ENCODE results near the gene FOXJ3. TPM values are rescaled to one million over a fixed set of nuclear protein-coding genes. Genes with fewer than 3 reads are reported as not detected.

FOXJ3 gene
- total RNA-seq, 1 donor from 2014 or later: 59.9 TPM

DNA sequence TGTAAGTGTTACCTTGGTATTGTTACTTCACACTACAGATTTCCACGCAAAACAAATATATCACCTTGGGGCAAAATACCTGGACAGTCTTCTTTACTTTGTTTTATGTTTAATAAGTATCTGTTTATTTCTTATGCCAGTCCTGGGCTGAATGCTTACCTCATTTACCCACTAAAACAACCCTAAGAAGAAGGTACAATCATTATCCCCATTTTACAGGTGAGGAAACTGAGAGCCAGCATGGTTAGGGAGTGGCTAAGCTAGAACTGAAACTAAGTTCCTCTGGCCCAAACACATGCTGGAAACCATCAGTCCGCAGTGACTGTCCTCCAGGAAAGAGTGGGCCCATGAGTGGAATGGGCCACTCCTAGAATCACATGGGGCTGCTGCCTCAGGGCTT, 194.8 kb downstream of the FOXJ3 start:
- intact Hi-C loops (cut with DNase I): no loop called here
- no peaks in the 10 kb centered on the region for H3K27me3 ChIP-seq
- TF ChIP-seq, protein P1, sequence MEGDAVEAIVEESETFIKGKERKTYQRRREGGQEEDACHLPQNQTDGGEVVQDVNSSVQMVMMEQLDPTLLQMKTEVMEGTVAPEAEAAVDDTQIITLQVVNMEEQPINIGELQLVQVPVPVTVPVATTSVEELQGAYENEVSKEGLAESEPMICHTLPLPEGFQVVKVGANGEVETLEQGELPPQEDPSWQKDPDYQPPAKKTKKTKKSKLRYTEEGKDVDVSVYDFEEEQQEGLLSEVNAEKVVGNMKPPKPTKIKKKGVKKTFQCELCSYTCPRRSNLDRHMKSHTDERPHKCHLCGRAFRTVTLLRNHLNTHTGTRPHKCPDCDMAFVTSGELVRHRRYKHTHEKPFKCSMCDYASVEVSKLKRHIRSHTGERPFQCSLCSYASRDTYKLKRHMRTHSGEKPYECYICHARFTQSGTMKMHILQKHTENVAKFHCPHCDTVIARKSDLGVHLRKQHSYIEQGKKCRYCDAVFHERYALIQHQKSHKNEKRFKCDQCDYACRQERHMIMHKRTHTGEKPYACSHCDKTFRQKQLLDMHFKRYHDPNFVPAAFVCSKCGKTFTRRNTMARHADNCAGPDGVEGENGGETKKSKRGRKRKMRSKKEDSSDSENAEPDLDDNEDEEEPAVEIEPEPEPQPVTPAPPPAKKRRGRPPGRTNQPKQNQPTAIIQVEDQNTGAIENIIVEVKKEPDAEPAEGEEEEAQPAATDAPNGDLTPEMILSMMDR (IDR thresholded peaks at IDR 0.05): no peak
- TF ChIP-seq POLR2AphosphoS5 (IDR thresholded peaks at IDR 0.05; ENCODE audit: insufficient read depth in 1 of 2, low read depth in 1 of 2): no peak
- no peak for TF ChIP-seq POLR2A (IDR thresholded peaks at IDR 0.05)
- H3K36me3 ChIP-seq: no peaks in the 10 kb centered on the region
- no peak overlapping the region for H3K4me3 ChIP-seq
- no peaks in the 10 kb centered on the region for H3K4me1 ChIP-seq
- DNase-seq (ENCODE audit: extremely low spot score in 2 of 2): no peak
- no peaks in the 10 kb centered on the region for H3K9me3 ChIP-seq
- H3K27ac ChIP-seq: no peak overlapping the region

DNA sequence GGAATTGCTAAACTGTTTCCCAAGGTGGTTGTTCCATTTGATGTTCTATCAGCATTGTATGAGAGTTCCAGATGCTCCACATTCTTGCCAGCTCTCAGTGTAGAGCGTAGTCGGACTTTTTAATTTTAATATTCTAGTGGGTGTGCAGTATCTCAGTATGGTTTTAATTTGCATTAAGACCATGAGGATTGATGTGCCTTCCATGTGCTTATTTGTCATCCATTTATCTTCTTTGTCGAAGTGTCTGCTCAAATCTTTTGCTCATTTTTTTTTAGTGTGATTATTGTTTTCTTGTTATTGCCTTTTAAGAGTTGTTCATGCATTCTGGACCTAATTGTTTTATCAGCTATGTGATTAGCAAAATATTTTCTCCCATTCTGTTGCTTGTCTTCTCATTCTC, 195.6 kb downstream of the FOXJ3 start:
- no peak for DNase-seq (ENCODE audit: extremely low spot score in 2 of 2)
- Histone ChIP-seq H3K27me3 (no peaks in the 10 kb centered on the region), H3K4me1 (no peaks in the 10 kb centered on the region), H3K27ac (no peak overlapping the region), H3K4me3 (no peak overlapping the region), H3K9me3 (no peaks in the 10 kb centered on the region), H3K36me3 (no peaks in the 10 kb centered on the region)
- TF ChIP-seq, protein P1 (IDR thresholded peaks at IDR 0.05): no peak
- TF ChIP-seq POLR2AphosphoS5 (IDR thresholded peaks at IDR 0.05; ENCODE audit: insufficient read depth in 1 of 2, low read depth in 1 of 2): no peak
- TF ChIP-seq POLR2A (IDR thresholded peaks at IDR 0.05): no peak
- intact Hi-C loops (cut with DNase I): no loop called here

- Histone ChIP-seq H3K27ac (no peak overlapping the region), H3K27me3 (no peaks in the 10 kb centered on the region), H3K4me3 (no peak overlapping the region), H3K9me3 (no peaks in the 10 kb centered on the region), H3K36me3 (no peaks in the 10 kb centered on the region), H3K4me1 (no peaks in the 10 kb centered on the region)
- TF ChIP-seq, protein P1 (IDR thresholded peaks at IDR 0.05): no peak
- TF ChIP-seq POLR2AphosphoS5 (IDR thresholded peaks at IDR 0.05; ENCODE audit: insufficient read depth in 1 of 2, low read depth in 1 of 2): no peak
- no peak for TF ChIP-seq POLR2A (IDR thresholded peaks at IDR 0.05)
- intact Hi-C loops (cut with DNase I): no loop called here
- no peak for DNase-seq (ENCODE audit: extremely low spot score in 2 of 2)
Measured at GRCh38 chr1:42138586-42138985, 196.4 kb downstream of the FOXJ3 start.

DNA sequence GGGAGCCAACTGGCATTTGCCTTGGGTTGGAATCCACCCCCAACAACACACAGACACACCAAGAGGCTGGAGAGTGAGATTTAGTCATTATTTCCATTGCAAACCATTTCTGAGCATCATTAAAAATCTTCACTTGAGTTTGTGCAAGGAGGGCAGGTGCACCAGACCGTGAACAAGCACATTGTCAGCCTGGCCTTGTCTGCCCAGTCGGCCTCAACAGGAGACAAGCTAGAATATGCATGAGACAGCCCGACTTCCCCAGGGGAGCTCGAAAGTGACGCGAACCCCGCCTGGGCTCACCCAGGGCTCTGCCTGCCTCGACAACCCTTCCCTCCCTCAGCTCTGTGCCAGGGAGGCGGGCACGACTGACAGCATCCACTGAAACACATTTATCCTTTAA, 197.3 kb downstream of the FOXJ3 start:
- no peak for TF ChIP-seq POLR2A (IDR thresholded peaks at IDR 0.05)
- no peak for TF ChIP-seq POLR2AphosphoS5 (IDR thresholded peaks at IDR 0.05; ENCODE audit: insufficient read depth in 1 of 2, low read depth in 1 of 2)
- TF ChIP-seq, protein P1 (IDR thresholded peaks at IDR 0.05): no peak
- Histone ChIP-seq H3K27ac (no peak overlapping the region), H3K9me3 (no peaks in the 10 kb centered on the region), H3K4me3 (no peak overlapping the region), H3K4me1 (no peaks in the 10 kb centered on the region), H3K36me3 (no peaks in the 10 kb centered on the region), H3K27me3 (no peaks in the 10 kb centered on the region)
- no peak for DNase-seq (ENCODE audit: extremely low spot score in 2 of 2)
- intact Hi-C loops (cut with DNase I): no loop called here

DNA sequence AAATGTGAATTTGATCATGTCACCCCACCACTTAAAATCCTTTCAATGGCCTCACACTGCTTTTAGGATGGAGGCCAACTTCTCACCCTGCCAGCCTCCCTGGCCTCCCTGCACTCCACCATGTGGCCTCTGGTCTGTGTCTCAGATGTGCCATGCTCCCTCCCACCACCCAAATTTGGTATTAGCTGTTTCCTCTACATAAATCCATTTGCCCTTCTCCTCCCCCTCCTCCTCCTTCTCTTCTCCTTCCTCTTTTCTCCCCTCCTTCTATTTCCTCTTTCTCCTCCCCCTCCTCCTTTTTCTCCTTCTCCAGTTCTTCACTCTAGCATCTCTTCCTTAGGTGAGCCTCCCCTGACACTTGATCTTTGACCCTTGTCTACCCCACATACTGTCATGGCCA, 198.6 kb downstream of the FOXJ3 start:
- TF ChIP-seq, protein P1 (IDR thresholded peaks at IDR 0.05): no peak
- TF ChIP-seq POLR2AphosphoS5 (IDR thresholded peaks at IDR 0.05; ENCODE audit: insufficient read depth in 1 of 2, low read depth in 1 of 2): no peak
- TF ChIP-seq POLR2A (IDR thresholded peaks at IDR 0.05): no peak
- Histone ChIP-seq H3K27me3 (no peaks in the 10 kb centered on the region), H3K4me3 (no peak overlapping the region), H3K4me1 (no peaks in the 10 kb centered on the region), H3K36me3 (no peaks in the 10 kb centered on the region), H3K27ac (no peak overlapping the region), H3K9me3 (no peaks in the 10 kb centered on the region)
- no peak for DNase-seq (ENCODE audit: extremely low spot score in 2 of 2)
- intact Hi-C loops (cut with DNase I): no loop called here

Data from vagina (tissue), 2 donors.